Epidermal melanocyte (primary cell): Measurements from ENCODE around the gene GGCX.
A peak's percentile ranks its signal among the peaks of the same experiment; 100 is the strongest.

Experiments used
- DNase-seq: peaks from one replicate; pipeline ENCODE4 v3.0.0; 2011; ENCODE audit warnings: low spot score; ENCODE audit not compliant: insufficient read length

Gene GGCX

GRCh38 chr2:85516653-85517389, 44.5 kb downstream of the GGCX start:
- no peak for DNase-seq

- DNase-seq: no peak
Observed at GRCh38 chr2:85514323-85514722, 47.0 kb downstream of the GGCX start.

- DNase-seq: no peak
Observed at GRCh38 chr2:85511008-85511811, 50.1 kb downstream of the GGCX start.

GRCh38 chr2:85506768-85507181, 54.5 kb downstream of the GGCX start:
- DNase-seq: no peak

- no peak for DNase-seq
Observed at GRCh38 chr2:85505551-85506238, 55.6 kb downstream of the GGCX start.

- DNase-seq: peak; percentile 47
Observed at GRCh38 chr2:85504778-85505261, 56.5 kb downstream of the GGCX start.

GRCh38 chr2:85503851-85504777, 57.2 kb downstream of the GGCX start:
- DNase-seq: no peak

- no peak for DNase-seq
Observed at GRCh38 chr2:85503168-85503850, 58.0 kb downstream of the GGCX start.

- no peak for DNase-seq
Observed at GRCh38 chr2:85502720-85503119, 58.6 kb downstream of the GGCX start.

- no peak for DNase-seq
Observed at GRCh38 chr2:85501248-85501647, 60.0 kb downstream of the GGCX start.

- no peak for DNase-seq
Observed at GRCh38 chr2:85497944-85498630, 63.2 kb downstream of the GGCX start.

- no peak for DNase-seq
Observed at GRCh38 chr2:85496436-85496835, 64.9 kb downstream of the GGCX start.
